ENCODE data around the gene SMPX. TPM values are rescaled to one million over a fixed set of nuclear protein-coding genes. Genes with fewer than 3 reads are reported as not detected.

The SMPX gene
- total and polyA plus RNA-seq, 12 donors: 171 to 894 (median 696) TPM

DNA sequence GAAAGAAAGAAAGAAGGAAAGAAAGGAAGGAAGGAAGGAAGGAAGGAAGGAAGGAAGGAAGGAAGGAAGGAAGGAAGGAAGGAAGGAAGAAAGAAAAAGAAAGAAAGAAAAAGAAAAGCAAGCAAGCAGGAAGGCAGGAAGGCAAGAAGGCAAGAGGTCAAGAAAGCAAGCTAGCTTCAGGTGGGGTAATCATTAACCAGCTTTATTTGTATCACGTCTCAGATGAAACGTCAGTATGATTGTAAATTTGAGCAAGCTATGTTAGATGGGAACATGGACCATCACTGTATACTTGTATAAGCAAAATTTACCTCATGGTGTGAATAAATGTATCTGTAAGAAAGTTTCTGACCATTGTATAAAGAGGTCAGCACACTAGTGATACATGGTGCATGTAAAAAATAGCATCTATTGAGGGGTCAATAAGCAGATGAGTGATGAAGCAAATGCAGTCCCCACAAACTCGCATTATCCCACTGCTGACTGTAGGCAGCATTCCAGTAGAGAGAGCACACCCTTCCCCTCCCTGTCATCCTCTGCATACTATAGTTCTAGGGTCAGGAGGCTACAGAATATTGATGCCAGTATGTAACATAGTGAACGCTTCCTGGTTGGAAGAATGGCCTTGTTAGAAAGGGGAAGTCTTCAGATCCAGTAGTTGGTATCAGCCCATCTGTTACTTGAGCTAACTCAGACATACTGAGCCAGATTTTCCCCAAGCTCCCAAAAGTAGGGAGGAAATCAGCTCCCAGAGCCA, 83.3 kb downstream of the SMPX start:
- Histone ChIP-seq H3K9me3 (no peaks in the 10 kb centered on the region), H3K27me3 (peaks cover 0 to 31% (median 0%) of the 10 kb centered on the region in 7 donors), H3K4me1 (no peaks in the 10 kb centered on the region), H3K27ac (no peak overlapping the region), H3K4me3 (no peak overlapping the region), H3K36me3 (no peaks in the 10 kb centered on the region)
- 77 to 86% methylated on average over 4 of the region's 4 CpGs for WGBS, 2 donors
- TF ChIP-seq, protein P1, sequence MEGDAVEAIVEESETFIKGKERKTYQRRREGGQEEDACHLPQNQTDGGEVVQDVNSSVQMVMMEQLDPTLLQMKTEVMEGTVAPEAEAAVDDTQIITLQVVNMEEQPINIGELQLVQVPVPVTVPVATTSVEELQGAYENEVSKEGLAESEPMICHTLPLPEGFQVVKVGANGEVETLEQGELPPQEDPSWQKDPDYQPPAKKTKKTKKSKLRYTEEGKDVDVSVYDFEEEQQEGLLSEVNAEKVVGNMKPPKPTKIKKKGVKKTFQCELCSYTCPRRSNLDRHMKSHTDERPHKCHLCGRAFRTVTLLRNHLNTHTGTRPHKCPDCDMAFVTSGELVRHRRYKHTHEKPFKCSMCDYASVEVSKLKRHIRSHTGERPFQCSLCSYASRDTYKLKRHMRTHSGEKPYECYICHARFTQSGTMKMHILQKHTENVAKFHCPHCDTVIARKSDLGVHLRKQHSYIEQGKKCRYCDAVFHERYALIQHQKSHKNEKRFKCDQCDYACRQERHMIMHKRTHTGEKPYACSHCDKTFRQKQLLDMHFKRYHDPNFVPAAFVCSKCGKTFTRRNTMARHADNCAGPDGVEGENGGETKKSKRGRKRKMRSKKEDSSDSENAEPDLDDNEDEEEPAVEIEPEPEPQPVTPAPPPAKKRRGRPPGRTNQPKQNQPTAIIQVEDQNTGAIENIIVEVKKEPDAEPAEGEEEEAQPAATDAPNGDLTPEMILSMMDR (IDR thresholded peaks at IDR 0.05): no peak
- ATAC-seq (no peak), DNase-seq (no peak)
- intact Hi-C loops (cut with DNase I): no loop called here

DNA sequence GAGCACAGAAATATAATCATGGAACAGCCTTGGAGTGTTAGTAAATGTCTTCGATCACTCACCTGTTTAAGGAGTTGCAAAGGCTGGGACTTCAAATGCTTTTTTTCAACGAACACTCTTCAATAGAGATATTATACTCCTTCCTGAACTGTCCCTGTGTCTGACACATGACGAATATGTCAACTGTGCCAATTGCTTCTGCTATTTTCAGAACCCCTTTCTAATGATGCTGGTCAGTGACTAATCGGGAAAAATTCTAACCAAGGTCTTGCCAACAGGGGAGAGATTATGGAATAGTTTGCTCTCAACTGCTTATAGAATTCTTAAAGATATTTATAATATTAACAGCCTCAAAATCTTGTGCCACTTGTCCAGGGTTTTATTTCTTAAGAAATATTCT, 91.2 kb downstream of the SMPX start:
- intact Hi-C loops (cut with DNase I): no loop called here
- peak overlapping the region in 4 of 10 donors; percentile 62 to 74 (median 66) for H3K27ac ChIP-seq
- 39 to 43% methylated on average over 4 of the region's 4 CpGs for WGBS, 2 donors
- DNase-seq (no peak), ATAC-seq (peak in 6 of 8 donors; percentile 58 to 88 (median 84))
- no peaks in the 10 kb centered on the region for H3K36me3 ChIP-seq
- TF ChIP-seq, protein P1 (IDR thresholded peaks at IDR 0.05): no peak
- peaks cover 0 to 3% (median 0%) of the 10 kb centered on the region in 9 donors for H3K4me1 ChIP-seq
- peaks cover 0 to 16% (median 0%) of the 10 kb centered on the region in 7 donors for H3K27me3 ChIP-seq
- H3K9me3 ChIP-seq: no peaks in the 10 kb centered on the region
- no peak overlapping the region for H3K4me3 ChIP-seq

DNA sequence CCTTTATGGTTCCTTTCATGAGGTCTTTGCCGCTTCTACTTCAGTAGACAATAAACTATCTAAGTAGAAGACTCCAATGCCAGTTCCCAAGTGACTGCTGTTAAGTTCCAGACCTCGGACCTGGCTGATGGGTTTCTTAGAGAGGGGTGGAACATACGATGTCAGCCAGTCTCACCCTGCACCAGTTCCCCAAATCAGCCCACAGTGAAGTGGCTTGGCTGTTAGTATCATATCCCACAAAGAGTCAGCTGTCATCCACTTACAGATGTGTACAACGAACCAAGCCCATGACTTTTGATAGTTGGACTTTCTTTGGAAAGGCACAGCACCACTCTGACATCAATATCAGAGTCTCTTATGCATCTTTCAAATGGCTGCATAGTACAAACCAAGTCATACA, 91.7 kb downstream of the SMPX start:
- DNase-seq: no peak
- WGBS, 2 donors: 45% methylated on average over 4 of the region's 4 CpGs
- peaks cover 0 to 3% (median 0%) of the 10 kb centered on the region in 9 donors for H3K4me1 ChIP-seq
- intact Hi-C loops (cut with DNase I): no loop called here
- peak overlapping the region in 5 of 10 donors; percentile 40 to 74 (median 65) for H3K27ac ChIP-seq
- peak in 7 of 8 donors; percentile 37 to 87 (median 72) for ATAC-seq
- no peaks in the 10 kb centered on the region for H3K9me3 ChIP-seq
- H3K27me3 ChIP-seq: peaks cover 0 to 16% (median 0%) of the 10 kb centered on the region in 7 donors
- H3K36me3 ChIP-seq: no peaks in the 10 kb centered on the region
- TF ChIP-seq, protein P1 (IDR thresholded peaks at IDR 0.05): no peak
- no peak overlapping the region for H3K4me3 ChIP-seq

DNA sequence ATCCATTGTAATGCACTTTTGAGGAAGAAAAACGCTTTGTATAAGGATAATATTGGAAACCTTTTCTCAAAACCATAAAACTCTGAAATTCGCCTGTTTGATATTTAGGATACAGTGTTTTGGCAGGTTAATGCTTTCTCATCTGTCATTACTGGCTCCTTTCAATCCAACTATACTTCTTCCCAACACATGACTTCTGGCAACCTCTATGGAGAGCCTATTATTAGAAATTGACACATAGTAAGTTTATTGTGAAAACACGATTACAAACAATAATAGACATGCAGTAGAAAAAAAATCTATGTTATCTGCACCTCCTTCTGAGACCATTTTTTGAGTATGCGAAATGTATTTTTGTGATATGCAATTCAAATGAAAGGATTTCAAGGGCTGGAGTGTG, 95.2 kb downstream of the SMPX start:
- no peak for DNase-seq
- Histone ChIP-seq H3K9me3 (no peaks in the 10 kb centered on the region), H3K4me3 (no peak overlapping the region), H3K4me1 (peaks cover 0 to 3% (median 0%) of the 10 kb centered on the region in 9 donors), H3K27ac (peak overlapping the region in 5 of 10 donors; percentile 22 to 80 (median 56)), H3K27me3 (peaks cover 0 to 49% (median 0%) of the 10 kb centered on the region in 7 donors), H3K36me3 (no peaks in the 10 kb centered on the region)
- no peak for ATAC-seq
- intact Hi-C loops (cut with DNase I): no loop called here
- WGBS, 2 donors: 51 to 53% methylated on average over 4 of the region's 4 CpGs
- TF ChIP-seq, protein P1 (IDR thresholded peaks at IDR 0.05): no peak
